SK-N-SH treated with all-trans-retinoic acid at 6 μM for 48 hours (cell line): Measurements from ENCODE around the gene KDM4B.

Experiments
- ATAC-seq: fragments of 200-7000 bp; cut with Tn5 transposase; 3 replicates; pipeline ENCODE4 v1.9.1; 2020; ENCODE audit warnings: mild to moderate bottlenecking, moderate library complexity
- ARNTL ChIP-seq: fragments of 450-650 bp; formaldehyde crosslinking; IDR thresholded peaks from 2 replicates; pipeline ENCODE4 v1.5.0; 2020; ENCODE audit warnings: low read depth, mild to moderate bottlenecking, moderate library complexity, borderline replicate concordance
- CSDC2 ChIP-seq: fragments of 250-450 bp; sonication (Bioruptor Pico); IDR thresholded peaks from 2 replicates; pipeline ENCODE4 v1.5.0; 2020; ENCODE audit warnings: mild to moderate bottlenecking, moderate library complexity
- ESRRG ChIP-seq: fragments of 250-450 bp; sonication (Bioruptor Pico); IDR thresholded peaks from 2 replicates; pipeline ENCODE4 v1.6.1; 2021; ENCODE audit warnings: mild to moderate bottlenecking
- GLIS3 ChIP-seq: fragments of 250-450 bp; sonication (Bioruptor Pico); IDR thresholded peaks from 2 replicates; pipeline ENCODE4 v1.5.0; 2020; ENCODE audit warnings: mild to moderate bottlenecking, moderate library complexity
- ISL1 ChIP-seq: fragments of 250-450 bp; sonication (Bioruptor Pico); IDR thresholded peaks from 2 replicates; pipeline ENCODE4 v2.1.2; 2022; ENCODE audit warnings: mild to moderate bottlenecking, moderate library complexity
- OSR1 ChIP-seq: fragments of 250-450 bp; sonication (Bioruptor Pico); IDR thresholded peaks from 2 replicates; pipeline ENCODE4 v1.8.0; 2022; ENCODE audit warnings: moderate library complexity, mild to moderate bottlenecking, inconsistent platforms
- PATZ1 ChIP-seq: fragments of 250-450 bp; sonication (Bioruptor Pico); IDR thresholded peaks from 2 replicates; pipeline ENCODE4 v1.8.0; 2020; ENCODE audit warnings: mild to moderate bottlenecking, moderate library complexity, borderline replicate concordance
- RARB ChIP-seq: fragments of 250-450 bp; sonication (Bioruptor Pico); IDR thresholded peaks from 2 replicates; pipeline ENCODE4 v1.8.0; 2021; ENCODE audit warnings: mild to moderate bottlenecking, moderate library complexity
- SNAI2 ChIP-seq: fragments of 250-450 bp; sonication (Bioruptor Pico); IDR thresholded peaks from 2 replicates; pipeline ENCODE4 v1.5.0; 2020; ENCODE audit warnings: mild to moderate bottlenecking, moderate library complexity
- TCF4 ChIP-seq: fragments of 250-450 bp; sonication (Bioruptor Pico); IDR thresholded peaks from 2 replicates; pipeline ENCODE4 v1.8.0; 2021; ENCODE audit warnings: mild to moderate bottlenecking, moderate library complexity, borderline replicate concordance
- TOX ChIP-seq: fragments of 250-450 bp; sonication (Bioruptor Pico); IDR thresholded peaks from 2 replicates; pipeline ENCODE4 v1.8.0; 2021; ENCODE audit warnings: mild to moderate bottlenecking, moderate library complexity, borderline replicate concordance
- ZC3H10 ChIP-seq: fragments of 250-450 bp; sonication (Bioruptor Pico); IDR thresholded peaks from 2 replicates; pipeline ENCODE4 v1.5.1; 2021; ENCODE audit warnings: mild to moderate bottlenecking, moderate library complexity
- ZFP30 ChIP-seq: fragments of 450-650 bp; formaldehyde crosslinking; IDR thresholded peaks from 2 replicates; pipeline ENCODE4 v1.5.0; 2022; ENCODE audit warnings: mild to moderate bottlenecking, moderate library complexity
- ZNF565 ChIP-seq: fragments of 450-650 bp; formaldehyde crosslinking; conservative IDR thresholded peaks from 2 replicates; pipeline ENCODE4 v1.5.0; 2020; ENCODE audit warnings: low read depth, mild to moderate bottlenecking, moderate library complexity
- ZNF8 ChIP-seq: fragments of 450-650 bp; formaldehyde crosslinking; IDR thresholded peaks from 2 replicates; pipeline ENCODE4 v1.5.0; 2020; ENCODE audit warnings: mild to moderate bottlenecking, moderate library complexity
- TF ChIP-seq, protein P1 (sequence below): fragments of 250-450 bp; sonication (Bioruptor Pico); IDR thresholded peaks from 2 replicates; pipeline ENCODE4 v1.5.1; 2020; ENCODE audit warnings: low read depth, mild to moderate bottlenecking, moderate library complexity
- TF ChIP-seq, protein P2 (sequence below): fragments of 250-450 bp; sonication (Bioruptor Pico); IDR thresholded peaks from 2 replicates; pipeline ENCODE4 v1.8.0; 2021; ENCODE audit warnings: low read depth, mild to moderate bottlenecking, moderate library complexity, borderline replicate concordance
- TF ChIP-seq, protein P3 (sequence below): fragments of 250-450 bp; sonication (Bioruptor Pico); IDR thresholded peaks from 2 replicates; pipeline ENCODE4 v1.5.0; 2020; ENCODE audit warnings: mild to moderate bottlenecking, moderate library complexity
- TF ChIP-seq, protein P4 (sequence below): fragments of 250-450 bp; sonication (Bioruptor Pico); IDR thresholded peaks from 2 replicates; pipeline ENCODE4 v1.5.1; 2021; ENCODE audit warnings: mild to moderate bottlenecking, moderate library complexity

The KDM4B gene

DNA sequence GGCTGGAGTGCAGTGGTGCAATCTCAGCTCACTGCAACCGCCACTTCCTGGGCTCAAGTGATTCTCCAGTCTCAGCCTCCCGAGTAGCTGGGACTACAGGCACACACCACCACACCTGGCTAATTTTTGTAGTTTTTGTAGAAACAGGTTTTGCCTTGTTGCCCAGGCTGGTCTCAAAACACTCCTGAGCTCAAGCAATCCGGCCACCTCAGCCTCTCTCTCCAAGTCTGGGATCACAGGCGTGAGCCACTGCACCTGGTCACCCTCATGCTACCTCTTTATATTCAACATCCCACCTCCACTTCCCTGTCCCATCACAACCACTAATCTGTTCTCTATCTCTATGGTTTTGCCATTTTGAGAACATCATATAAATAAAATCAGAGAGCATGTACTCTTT is 216.0 kb downstream of the KDM4B start:
- no peak for ATAC-seq

GRCh38 chr19:5186293-5187050 is 217.6 kb downstream of the KDM4B start:
- no peak for ATAC-seq
- no peak for TF ChIP-seq ARNTL (CRISPR knock-in tag)
- no peak for TF ChIP-seq CSDC2 (CRISPR knock-in tag)
- TF ChIP-seq, protein P1, sequence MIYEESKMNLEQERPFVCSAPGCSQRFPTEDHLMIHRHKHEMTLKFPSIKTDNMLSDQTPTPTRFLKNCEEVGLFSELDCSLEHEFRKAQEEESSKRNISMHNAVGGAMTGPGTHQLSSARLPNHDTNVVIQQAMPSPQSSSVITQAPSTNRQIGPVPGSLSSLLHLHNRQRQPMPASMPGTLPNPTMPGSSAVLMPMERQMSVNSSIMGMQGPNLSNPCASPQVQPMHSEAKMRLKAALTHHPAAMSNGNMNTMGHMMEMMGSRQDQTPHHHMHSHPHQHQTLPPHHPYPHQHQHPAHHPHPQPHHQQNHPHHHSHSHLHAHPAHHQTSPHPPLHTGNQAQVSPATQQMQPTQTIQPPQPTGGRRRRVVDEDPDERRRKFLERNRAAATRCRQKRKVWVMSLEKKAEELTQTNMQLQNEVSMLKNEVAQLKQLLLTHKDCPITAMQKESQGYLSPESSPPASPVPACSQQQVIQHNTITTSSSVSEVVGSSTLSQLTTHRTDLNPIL, result no peak
- no peak for TF ChIP-seq GLIS3 (CRISPR knock-in tag)
- TF ChIP-seq TCF4 (CRISPR knock-in tag), result no peak
- TF ChIP-seq ZC3H10 (CRISPR knock-in tag), result no peak
- TF ChIP-seq ISL1, result no peak
- TF ChIP-seq, protein P2, sequence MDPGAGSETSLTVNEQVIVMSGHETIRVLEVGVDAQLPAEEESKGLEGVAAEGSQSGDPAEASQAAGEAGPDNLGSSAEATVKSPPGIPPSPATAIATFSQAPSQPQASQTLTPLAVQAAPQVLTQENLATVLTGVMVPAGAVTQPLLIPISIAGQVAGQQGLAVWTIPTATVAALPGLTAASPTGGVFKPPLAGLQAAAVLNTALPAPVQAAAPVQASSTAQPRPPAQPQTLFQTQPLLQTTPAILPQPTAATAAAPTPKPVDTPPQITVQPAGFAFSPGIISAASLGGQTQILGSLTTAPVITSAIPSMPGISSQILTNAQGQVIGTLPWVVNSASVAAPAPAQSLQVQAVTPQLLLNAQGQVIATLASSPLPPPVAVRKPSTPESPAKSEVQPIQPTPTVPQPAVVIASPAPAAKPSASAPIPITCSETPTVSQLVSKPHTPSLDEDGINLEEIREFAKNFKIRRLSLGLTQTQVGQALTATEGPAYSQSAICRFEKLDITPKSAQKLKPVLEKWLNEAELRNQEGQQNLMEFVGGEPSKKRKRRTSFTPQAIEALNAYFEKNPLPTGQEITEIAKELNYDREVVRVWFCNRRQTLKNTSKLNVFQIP (CRISPR knock-in tag), result no peak
- TF ChIP-seq, protein P3, sequence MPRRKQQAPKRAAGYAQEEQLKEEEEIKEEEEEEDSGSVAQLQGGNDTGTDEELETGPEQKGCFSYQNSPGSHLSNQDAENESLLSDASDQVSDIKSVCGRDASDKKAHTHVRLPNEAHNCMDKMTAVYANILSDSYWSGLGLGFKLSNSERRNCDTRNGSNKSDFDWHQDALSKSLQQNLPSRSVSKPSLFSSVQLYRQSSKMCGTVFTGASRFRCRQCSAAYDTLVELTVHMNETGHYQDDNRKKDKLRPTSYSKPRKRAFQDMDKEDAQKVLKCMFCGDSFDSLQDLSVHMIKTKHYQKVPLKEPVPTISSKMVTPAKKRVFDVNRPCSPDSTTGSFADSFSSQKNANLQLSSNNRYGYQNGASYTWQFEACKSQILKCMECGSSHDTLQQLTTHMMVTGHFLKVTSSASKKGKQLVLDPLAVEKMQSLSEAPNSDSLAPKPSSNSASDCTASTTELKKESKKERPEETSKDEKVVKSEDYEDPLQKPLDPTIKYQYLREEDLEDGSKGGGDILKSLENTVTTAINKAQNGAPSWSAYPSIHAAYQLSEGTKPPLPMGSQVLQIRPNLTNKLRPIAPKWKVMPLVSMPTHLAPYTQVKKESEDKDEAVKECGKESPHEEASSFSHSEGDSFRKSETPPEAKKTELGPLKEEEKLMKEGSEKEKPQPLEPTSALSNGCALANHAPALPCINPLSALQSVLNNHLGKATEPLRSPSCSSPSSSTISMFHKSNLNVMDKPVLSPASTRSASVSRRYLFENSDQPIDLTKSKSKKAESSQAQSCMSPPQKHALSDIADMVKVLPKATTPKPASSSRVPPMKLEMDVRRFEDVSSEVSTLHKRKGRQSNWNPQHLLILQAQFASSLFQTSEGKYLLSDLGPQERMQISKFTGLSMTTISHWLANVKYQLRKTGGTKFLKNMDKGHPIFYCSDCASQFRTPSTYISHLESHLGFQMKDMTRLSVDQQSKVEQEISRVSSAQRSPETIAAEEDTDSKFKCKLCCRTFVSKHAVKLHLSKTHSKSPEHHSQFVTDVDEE (CRISPR knock-in tag), result no peak

More for the DNA sequence above, 216.0 kb downstream of the KDM4B start:
- TF ChIP-seq, protein P3 (CRISPR knock-in tag), result no peak
- TF ChIP-seq OSR1 (no peak), ZNF565 (CRISPR knock-in tag) (no peak), SNAI2 (CRISPR knock-in tag) (no peak), CSDC2 (CRISPR knock-in tag) (no peak), ZC3H10 (CRISPR knock-in tag) (no peak), GLIS3 (CRISPR knock-in tag) (no peak), ZFP30 (CRISPR knock-in tag) (no peak), TOX (CRISPR knock-in tag) (no peak), ZNF8 (CRISPR knock-in tag) (no peak), PATZ1 (CRISPR knock-in tag) (no peak), ISL1 (no peak), ARNTL (CRISPR knock-in tag) (no peak), ESRRG (CRISPR knock-in tag) (no peak), RARB (CRISPR knock-in tag) (no peak)
- TF ChIP-seq, protein P1, result no peak
- TF ChIP-seq, protein P4, sequence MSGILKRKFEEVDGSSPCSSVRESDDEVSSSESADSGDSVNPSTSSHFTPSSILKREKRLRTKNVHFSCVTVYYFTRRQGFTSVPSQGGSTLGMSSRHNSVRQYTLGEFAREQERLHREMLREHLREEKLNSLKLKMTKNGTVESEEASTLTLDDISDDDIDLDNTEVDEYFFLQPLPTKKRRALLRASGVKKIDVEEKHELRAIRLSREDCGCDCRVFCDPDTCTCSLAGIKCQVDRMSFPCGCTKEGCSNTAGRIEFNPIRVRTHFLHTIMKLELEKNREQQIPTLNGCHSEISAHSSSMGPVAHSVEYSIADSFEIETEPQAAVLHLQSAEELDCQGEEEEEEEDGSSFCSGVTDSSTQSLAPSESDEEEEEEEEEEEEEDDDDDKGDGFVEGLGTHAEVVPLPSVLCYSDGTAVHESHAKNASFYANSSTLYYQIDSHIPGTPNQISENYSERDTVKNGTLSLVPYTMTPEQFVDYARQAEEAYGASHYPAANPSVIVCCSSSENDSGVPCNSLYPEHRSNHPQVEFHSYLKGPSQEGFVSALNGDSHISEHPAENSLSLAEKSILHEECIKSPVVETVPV (CRISPR knock-in tag), result no peak
- TF ChIP-seq, protein P2 (CRISPR knock-in tag), result no peak
